Stimulated activated naive CD4-positive, alpha-beta T cell (primary cell): ENCODE data around the gene LIMS2.

Experiments used
- DNase-seq, 6 experiments: peaks; one replicate each; lab custom pipeline; 2025; lab: John Stamatoyannopoulos, UW

LIMS2 gene

GRCh38 chr2:127674241-127675209, 805 bp downstream of the LIMS2 start:
- DNase-seq = peak in 2 of 6 experiments; percentile 16 to 28

- no peak for DNase-seq
These were observed 1.9 kb downstream of the LIMS2 start for GRCh38 chr2:127673291-127674069.

GRCh38 chr2:127672341-127673224, 2.7 kb downstream of the LIMS2 start:
- DNase-seq = no peak

- no peak for DNase-seq
These were observed 3.6 kb downstream of the LIMS2 start for GRCh38 chr2:127671557-127672302.

- DNase-seq = no peak
These were observed 4.4 kb downstream of the LIMS2 start for GRCh38 chr2:127670957-127671290.

GRCh38 chr2:127670055-127670956, 5.0 kb downstream of the LIMS2 start:
- no peak for DNase-seq

GRCh38 chr2:127669056-127669455, 6.3 kb downstream of the LIMS2 start:
- no peak for DNase-seq

GRCh38 chr2:127665267-127665893, 9.9 kb downstream of the LIMS2 start:
- no peak for DNase-seq

GRCh38 chr2:127664895-127665225, 10.5 kb downstream of the LIMS2 start:
- no peak for DNase-seq

- no peak for DNase-seq
These were observed 11.1 kb downstream of the LIMS2 start for GRCh38 chr2:127664065-127664894.

GRCh38 chr2:127663566-127664064, 11.7 kb downstream of the LIMS2 start:
- DNase-seq = no peak

- DNase-seq = no peak
These were observed 12.3 kb downstream of the LIMS2 start for GRCh38 chr2:127662937-127663565.

GRCh38 chr2:127661949-127662510, 13.3 kb downstream of the LIMS2 start:
- no peak for DNase-seq

GRCh38 chr2:127661072-127661649, 14.2 kb downstream of the LIMS2 start:
- DNase-seq = no peak

- no peak for DNase-seq
These were observed 15.1 kb downstream of the LIMS2 start for GRCh38 chr2:127660291-127660578.

- DNase-seq = no peak
These were observed 15.7 kb downstream of the LIMS2 start for GRCh38 chr2:127659408-127660290.
